ENCODE results near the gene SGPP1.
"Not testable (repeated sequence)": the region's sequence is repeated elsewhere in the genome, so short reads cannot be mapped to it uniquely, and the experiment has no call there.

The SGPP1 gene

GRCh38 chr14:63663428-63664341 lies 64.2 kb downstream of the SGPP1 start:
- Histone ChIP-seq H3K27me3 (ENCODE audit: insufficient read depth, poor library complexity, severe bottlenecking) (no peaks in the 10 kb centered on the region), H3K4me3 (replicated peaks; ENCODE audit: insufficient read depth, low read length) (no peak overlapping the region), H3K27ac (replicated peaks) (no peak overlapping the region)
- no peak for DNase-seq (ENCODE audit: low read depth in 1 of 2, low spot score in 1 of 2)
- TF ChIP-seq GABPA (IDR thresholded peaks at IDR 0.05; ENCODE audit: low read depth) (no peak), REST (IDR thresholded peaks at IDR 0.05; ENCODE audit: insufficient replicate concordance, low read depth) (no peak), CTCF (IDR thresholded peaks at IDR 0.05; ENCODE audit: insufficient read depth, low read length) (no peak), POLR2AphosphoS5 (IDR thresholded peaks at IDR 0.05; ENCODE audit: low read depth) (no peak), SPI1 (IDR thresholded peaks at IDR 0.05; ENCODE audit: borderline replicate concordance, low read depth) (no peak)

GRCh38 chr14:63662776-63663175 lies 65.1 kb downstream of the SGPP1 start:
- Histone ChIP-seq H3K27me3 (ENCODE audit: insufficient read depth, poor library complexity, severe bottlenecking) (no peaks in the 10 kb centered on the region), H3K27ac (replicated peaks) (no peak overlapping the region), H3K4me3 (replicated peaks; ENCODE audit: insufficient read depth, low read length) (no peak overlapping the region)
- no peak for DNase-seq (ENCODE audit: low read depth in 1 of 2, low spot score in 1 of 2)
- TF ChIP-seq CTCF (IDR thresholded peaks at IDR 0.05; ENCODE audit: insufficient read depth, low read length) = no peak
- TF ChIP-seq SPI1 (IDR thresholded peaks at IDR 0.05; ENCODE audit: borderline replicate concordance, low read depth) = no peak
- no peak for TF ChIP-seq GABPA (IDR thresholded peaks at IDR 0.05; ENCODE audit: low read depth)
- no peak for TF ChIP-seq REST (IDR thresholded peaks at IDR 0.05; ENCODE audit: insufficient replicate concordance, low read depth)
- TF ChIP-seq POLR2AphosphoS5 (IDR thresholded peaks at IDR 0.05; ENCODE audit: low read depth) = no peak

GRCh38 chr14:63661881-63662280 lies 66.0 kb downstream of the SGPP1 start:
- H3K4me3 ChIP-seq (replicated peaks; ENCODE audit: insufficient read depth, low read length); DNase-seq (ENCODE audit: low read depth in 1 of 2, low spot score in 1 of 2); H3K27me3 ChIP-seq (ENCODE audit: insufficient read depth, poor library complexity, severe bottlenecking); H3K27ac ChIP-seq (replicated peaks): not testable (repeated sequence)

GRCh38 chr14:63659726-63660125 lies 68.1 kb downstream of the SGPP1 start:
- TF ChIP-seq SPI1 (IDR thresholded peaks at IDR 0.05; ENCODE audit: borderline replicate concordance, low read depth) = no peak
- no peak for TF ChIP-seq REST (IDR thresholded peaks at IDR 0.05; ENCODE audit: insufficient replicate concordance, low read depth)
- no peak for TF ChIP-seq POLR2AphosphoS5 (IDR thresholded peaks at IDR 0.05; ENCODE audit: low read depth)
- no peak for TF ChIP-seq CTCF (IDR thresholded peaks at IDR 0.05; ENCODE audit: insufficient read depth, low read length)
- TF ChIP-seq GABPA (IDR thresholded peaks at IDR 0.05; ENCODE audit: low read depth) = no peak
- H3K27ac ChIP-seq (replicated peaks) = no peak overlapping the region
- H3K4me3 ChIP-seq (replicated peaks; ENCODE audit: insufficient read depth, low read length) = no peak overlapping the region
- DNase-seq (ENCODE audit: low read depth in 1 of 2, low spot score in 1 of 2) = no peak
- no peaks in the 10 kb centered on the region for H3K27me3 ChIP-seq (ENCODE audit: insufficient read depth, poor library complexity, severe bottlenecking)

Data from HL-60 (cell line).